BE2C (cell line): ENCODE measurements around the gene HOMEZ.
"Not testable (repeated sequence)": the region's sequence is repeated elsewhere in the genome, so short reads cannot be mapped to it uniquely, and the experiment has no call there.

Experiments used
- DNase-seq: peaks from one replicate; pipeline ENCODE4 v3.0.0-alpha.2; 2020
- H3K27me3 ChIP-seq: fragments of 250-450 bp; sonication (Bioruptor Pico); 2 replicates; pipeline ENCODE4 v1.5.1; 2020; ENCODE audit warnings: mild to moderate bottlenecking
- H3K36me3 ChIP-seq: fragments of 250-450 bp; sonication (Bioruptor Pico); 2 replicates; pipeline ENCODE4 v1.5.1; 2020; ENCODE audit warnings: mild to moderate bottlenecking
- H3K4me1 ChIP-seq: fragments of 250-450 bp; sonication (Bioruptor Pico); 2 replicates; pipeline ENCODE4 v1.5.1; 2020
- H3K4me3 ChIP-seq: 2 replicates; pipeline ENCODE4 v1.5.1; 2011; ENCODE audit warnings: low read depth, low read length
- H3K9me3 ChIP-seq: fragments of 250-450 bp; sonication (Bioruptor Pico); 2 replicates; pipeline ENCODE4 v1.5.1; 2020
- CTCF ChIP-seq: IDR thresholded peaks from 2 replicates; pipeline ENCODE4 v1.5.1; 2012; ENCODE audit warnings: mild to moderate bottlenecking, low read depth, low read length

Gene HOMEZ

GRCh38 chr14:23281247-23281646, 4.7 kb downstream of the HOMEZ start:
- no peaks in the 10 kb centered on the region for H3K36me3 ChIP-seq
- no peaks in the 10 kb centered on the region for H3K27me3 ChIP-seq
- H3K4me3 ChIP-seq, result no peak overlapping the region
- no peaks in the 10 kb centered on the region for H3K9me3 ChIP-seq
- DNase-seq, result no peak
- TF ChIP-seq CTCF, result no peak
- no peaks in the 10 kb centered on the region; the same call in 1 of the 2 replicates for H3K4me1 ChIP-seq

- not testable (repeated sequence) for DNase-seq, H3K36me3 ChIP-seq, H3K27me3 ChIP-seq, H3K4me3 ChIP-seq, H3K9me3 ChIP-seq, H3K4me1 ChIP-seq
Observed at GRCh38 chr14:23277928-23278327, 8.0 kb downstream of the HOMEZ start.

- Histone ChIP-seq H3K4me3 (no peak overlapping the region), H3K4me1 (no peaks in the 10 kb centered on the region; the same call in 1 of the 2 replicates), H3K9me3 (no peaks in the 10 kb centered on the region), H3K36me3 (no peaks in the 10 kb centered on the region), H3K27me3 (peaks cover 14% of the 10 kb centered on the region)
- TF ChIP-seq CTCF, result no peak
- DNase-seq, result no peak
Observed at GRCh38 chr14:23277189-23277588, 8.7 kb downstream of the HOMEZ start.

GRCh38 chr14:23275412-23275811, 10.5 kb downstream of the HOMEZ start:
- no peaks in the 10 kb centered on the region for H3K36me3 ChIP-seq
- no peak for DNase-seq
- H3K4me3 ChIP-seq, result no peak overlapping the region
- H3K27me3 ChIP-seq, result peaks cover 14% of the 10 kb centered on the region
- H3K9me3 ChIP-seq, result no peaks in the 10 kb centered on the region
- no peaks in the 10 kb centered on the region for H3K4me1 ChIP-seq
- no peak for TF ChIP-seq CTCF

- Histone ChIP-seq H3K9me3 (no peaks in the 10 kb centered on the region), H3K27me3 (peaks cover 19% of the 10 kb centered on the region), H3K4me3 (no peak overlapping the region), H3K4me1 (peaks cover 7% of the 10 kb centered on the region; the same call in 1 of the 2 replicates), H3K36me3 (no peaks in the 10 kb centered on the region)
- no peak for TF ChIP-seq CTCF
- DNase-seq, result no peak
Observed at GRCh38 chr14:23269193-23269592, 16.7 kb downstream of the HOMEZ start.

- not testable (repeated sequence) for H3K4me1 ChIP-seq, H3K36me3 ChIP-seq, H3K4me3 ChIP-seq, DNase-seq, H3K9me3 ChIP-seq
- H3K27me3 ChIP-seq, result peaks cover 64% of the 10 kb centered on the region
Observed at GRCh38 chr14:23260849-23261248, 25.1 kb downstream of the HOMEZ start.

GRCh38 chr14:23259426-23259825, 26.5 kb downstream of the HOMEZ start:
- Histone ChIP-seq H3K27me3 (peaks cover 65% of the 10 kb centered on the region), H3K36me3 (no peaks in the 10 kb centered on the region), H3K4me3 (no peak overlapping the region), H3K4me1 (no peaks in the 10 kb centered on the region), H3K9me3 (no peaks in the 10 kb centered on the region)
- no peak for DNase-seq
- no peak for TF ChIP-seq CTCF
